GM12875 (cell line): ENCODE results near the gene FGGY.

ENCODE experiments used
- H3K4me3 ChIP-seq: one replicate; pipeline ENCODE4 v1.5.1; 2011; ENCODE audit warnings: low read depth, low read length, control low read depth
- CTCF ChIP-seq: IDR thresholded peaks from 2 replicates; pipeline ENCODE4 v1.5.1; 2011; ENCODE audit warnings: low read depth, mild to moderate bottlenecking, control low read depth, inconsistent platforms, low read length, moderate library complexity, borderline replicate concordance; ENCODE audit not compliant: insufficient read depth

The FGGY gene

GRCh38 chr1:59511476-59512465, 214.9 kb downstream of the FGGY start:
- no peak overlapping the region for H3K4me3 ChIP-seq
- TF ChIP-seq CTCF = no peak

GRCh38 chr1:59512702-59513101, 215.8 kb downstream of the FGGY start:
- no peak for TF ChIP-seq CTCF
- no peak overlapping the region for H3K4me3 ChIP-seq

- TF ChIP-seq CTCF = no peak
- no peak overlapping the region for H3K4me3 ChIP-seq
These were observed 217.4 kb downstream of the FGGY start for GRCh38 chr1:59514061-59514909.

DNA sequence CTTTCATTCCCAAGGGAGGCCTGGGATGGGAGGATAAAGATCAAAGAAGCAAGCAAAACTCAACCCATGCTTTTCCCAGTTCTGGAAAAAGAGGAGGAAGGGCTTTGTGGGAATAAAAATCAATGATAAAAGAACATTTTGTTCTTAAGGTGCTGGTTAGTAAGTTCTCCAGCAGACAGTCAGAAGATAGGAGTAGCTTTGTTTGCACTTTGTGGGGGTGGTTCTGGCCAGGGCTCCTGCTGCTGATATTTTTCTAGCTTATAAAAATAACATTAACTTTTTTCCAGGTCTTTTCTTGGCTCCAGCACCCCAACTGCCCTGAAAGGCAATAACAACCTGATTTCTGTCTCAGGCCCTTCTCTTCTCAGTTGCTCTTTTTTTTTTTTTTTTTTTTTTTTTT, 220.0 kb downstream of the FGGY start:
- H3K4me3 ChIP-seq = no peak overlapping the region
- TF ChIP-seq CTCF = no peak

- TF ChIP-seq CTCF = no peak
- H3K4me3 ChIP-seq = no peak overlapping the region
These were observed 223.3 kb downstream of the FGGY start for GRCh38 chr1:59520194-59520593.

GRCh38 chr1:59520827-59521418, 224.0 kb downstream of the FGGY start:
- H3K4me3 ChIP-seq = no peak overlapping the region

More at GRCh38 chr1:59520827-59521418, 224.0 kb downstream of the FGGY start:
- TF ChIP-seq CTCF = no peak
